RPMI7951 (cell line): ENCODE results near the gene ELF3. TPM values are rescaled to one million over a fixed set of nuclear protein-coding genes. Genes with fewer than 3 reads are reported as not detected.
A peak's percentile ranks its signal among the peaks of the same experiment; 100 is the strongest.
"Not testable (repeated sequence)": the region's sequence is repeated elsewhere in the genome, so short reads cannot be mapped to it uniquely, and the experiment has no call there.

Experiments used
- DNase-seq: peaks from one replicate; pipeline ENCODE4 v3.0.0-alpha.2; 2012; ENCODE audit warnings: low read depth
- total RNA-seq: library from RNA; depleted of rRNA; stranded (reverse); fragments of >200 nt; shearing (Covaris generic); gene quantifications from 2 replicates; pipeline ENCODE4 v1.2.3, GENCODE V29; 2014; rRNA removed

The ELF3 gene
- not detected in 2 replicates for total RNA-seq

- no peak for DNase-seq
These were observed at the start of gene ELF3 for GRCh38 chr1:202010180-202011015. ELF3 (plus strand) TSS chr1:202010587; CDS start chr1:202011137, 550 bp downstream.

DNA sequence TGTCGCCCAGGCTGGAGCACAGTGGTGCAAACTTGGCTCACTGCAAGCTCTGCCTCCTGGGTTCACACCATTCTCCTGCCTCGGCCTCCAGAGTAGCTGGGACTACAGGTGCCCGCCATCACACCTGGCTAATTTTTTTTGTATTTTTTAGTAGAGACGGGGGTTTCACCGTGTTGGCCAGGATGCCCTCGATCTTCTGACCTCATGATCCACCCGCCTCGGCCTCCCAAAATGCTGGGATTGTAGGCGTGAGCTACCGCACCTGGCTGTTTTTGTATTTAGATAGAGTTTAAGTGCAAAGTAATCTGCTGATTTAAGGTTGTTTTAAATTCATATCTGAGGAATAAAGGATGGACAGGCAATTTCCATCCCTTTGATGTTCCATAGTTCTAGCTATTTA, 48.0 kb upstream of the ELF3 start:
- not testable (repeated sequence) for DNase-seq

GRCh38 chr1:201964261-201964660, 46.1 kb upstream of the ELF3 start:
- DNase-seq = no peak

- no peak for DNase-seq
These were observed 44.2 kb upstream of the ELF3 start for GRCh38 chr1:201966171-201966570.

GRCh38 chr1:201968202-201968925, 42.0 kb upstream of the ELF3 start:
- no peak for DNase-seq

GRCh38 chr1:201970334-201971159, 39.8 kb upstream of the ELF3 start:
- peak; percentile 13 for DNase-seq

DNA sequence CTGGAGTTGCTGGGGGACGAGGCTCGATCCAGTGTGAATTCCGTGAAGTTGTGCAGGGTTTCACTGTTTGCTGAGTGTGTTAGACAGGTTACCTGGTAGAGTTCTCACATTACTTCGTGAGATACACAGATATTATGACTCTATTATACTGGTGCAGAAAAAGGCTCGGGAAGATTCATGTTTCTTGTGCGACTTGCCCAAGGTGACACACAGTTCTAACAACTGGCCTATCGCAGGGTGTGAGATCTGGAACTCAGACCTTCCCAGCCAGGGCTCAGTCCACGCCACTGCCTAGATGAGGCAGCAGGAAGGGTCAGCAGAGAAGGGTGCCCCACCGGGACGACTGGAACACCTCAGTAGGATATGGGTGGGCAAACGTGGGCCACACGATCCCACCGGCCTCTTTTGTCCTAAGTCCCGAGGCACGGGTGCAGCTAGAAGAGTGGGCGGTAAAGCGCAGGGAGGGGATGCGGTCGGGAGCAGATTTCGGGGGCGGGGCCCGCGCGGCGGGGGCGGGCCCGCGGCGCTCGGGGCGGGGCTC, 28.2 kb upstream of the ELF3 start:
- no peak for DNase-seq

DNA sequence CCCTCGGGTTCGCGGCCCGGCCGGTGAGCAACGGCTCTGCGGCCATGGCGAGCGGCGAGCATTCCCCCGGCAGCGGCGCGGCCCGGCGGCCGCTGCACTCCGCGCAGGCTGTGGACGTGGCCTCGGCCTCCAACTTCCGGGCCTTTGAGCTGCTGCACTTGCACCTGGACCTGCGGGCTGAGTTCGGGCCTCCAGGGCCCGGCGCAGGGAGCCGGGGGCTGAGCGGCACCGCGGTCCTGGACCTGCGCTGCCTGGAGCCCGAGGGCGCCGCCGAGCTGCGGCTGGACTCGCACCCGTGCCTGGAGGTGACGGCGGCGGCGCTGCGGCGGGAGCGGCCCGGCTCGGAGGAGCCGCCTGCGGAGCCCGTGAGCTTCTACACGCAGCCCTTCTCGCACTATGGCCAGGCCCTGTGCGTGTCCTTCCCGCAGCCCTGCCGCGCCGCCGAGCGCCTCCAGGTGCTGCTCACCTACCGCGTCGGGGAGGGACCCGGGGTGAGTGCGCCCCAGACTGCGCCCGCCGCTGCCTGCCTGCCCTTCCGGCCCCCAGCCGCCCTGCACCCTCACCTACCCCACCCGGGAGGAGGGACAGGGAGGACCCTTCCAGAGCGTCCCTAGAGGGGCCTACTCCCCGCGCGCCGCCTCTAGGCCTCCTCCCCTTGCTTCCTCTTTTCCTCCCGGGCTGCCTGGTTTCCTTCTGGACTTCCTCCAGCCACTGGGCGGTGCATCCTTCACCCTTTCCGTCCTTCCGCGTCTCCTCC, 27.6 kb upstream of the ELF3 start, which contains the start of gene RNPEP:
Gene RNPEP, plus strand, starts transcription at position 26 of the 757 bp plus-strand sequence. Its CDS starts 19 bp downstream, at position 45.
- DNase-seq = peak; percentile 84

DNA sequence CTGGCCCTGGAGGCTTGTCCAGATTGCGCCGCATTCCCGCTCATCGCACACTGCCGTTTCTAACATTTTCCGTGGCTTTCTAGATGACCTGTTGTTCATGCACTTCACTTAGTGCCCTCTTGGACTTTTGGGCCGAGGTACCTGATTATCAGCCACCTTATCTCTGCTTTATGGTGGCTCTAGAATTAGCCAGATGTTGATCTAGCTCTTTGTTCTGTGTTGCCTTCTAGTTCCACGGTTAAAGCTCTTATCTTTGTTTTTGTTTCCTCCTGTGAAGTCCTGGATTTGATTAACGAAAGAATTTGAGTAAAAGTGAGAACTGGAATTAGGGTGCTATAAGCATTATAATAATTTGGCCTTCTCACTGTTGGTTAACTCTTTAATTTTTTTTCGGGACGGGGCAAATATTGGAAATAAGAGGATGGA, 27.0 kb upstream of the ELF3 start:
- DNase-seq = no peak

DNA sequence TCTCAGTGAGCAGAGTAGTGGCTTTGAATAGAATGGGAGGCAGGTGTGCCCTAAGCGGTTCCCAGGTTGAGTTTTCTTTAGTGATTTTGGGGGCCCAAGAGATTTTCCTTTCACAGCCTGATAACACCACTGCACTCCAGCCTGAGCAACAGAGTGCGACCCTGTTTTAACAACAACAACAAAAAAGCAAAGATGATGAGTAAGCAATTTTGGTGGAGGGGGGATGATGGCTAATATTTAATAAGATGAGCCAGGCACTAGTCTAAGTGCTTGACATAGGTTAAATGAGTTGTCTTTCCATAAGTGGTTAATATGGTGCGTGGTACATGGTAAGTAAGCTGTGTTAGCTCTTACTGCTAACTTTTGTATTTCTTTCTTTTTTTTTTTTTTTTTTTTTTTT, 25.9 kb upstream of the ELF3 start:
- no peak for DNase-seq

GRCh38 chr1:201985355-201985754, 25.0 kb upstream of the ELF3 start:
- DNase-seq = no peak

GRCh38 chr1:201988601-201989000, 21.8 kb upstream of the ELF3 start:
- DNase-seq = no peak

DNA sequence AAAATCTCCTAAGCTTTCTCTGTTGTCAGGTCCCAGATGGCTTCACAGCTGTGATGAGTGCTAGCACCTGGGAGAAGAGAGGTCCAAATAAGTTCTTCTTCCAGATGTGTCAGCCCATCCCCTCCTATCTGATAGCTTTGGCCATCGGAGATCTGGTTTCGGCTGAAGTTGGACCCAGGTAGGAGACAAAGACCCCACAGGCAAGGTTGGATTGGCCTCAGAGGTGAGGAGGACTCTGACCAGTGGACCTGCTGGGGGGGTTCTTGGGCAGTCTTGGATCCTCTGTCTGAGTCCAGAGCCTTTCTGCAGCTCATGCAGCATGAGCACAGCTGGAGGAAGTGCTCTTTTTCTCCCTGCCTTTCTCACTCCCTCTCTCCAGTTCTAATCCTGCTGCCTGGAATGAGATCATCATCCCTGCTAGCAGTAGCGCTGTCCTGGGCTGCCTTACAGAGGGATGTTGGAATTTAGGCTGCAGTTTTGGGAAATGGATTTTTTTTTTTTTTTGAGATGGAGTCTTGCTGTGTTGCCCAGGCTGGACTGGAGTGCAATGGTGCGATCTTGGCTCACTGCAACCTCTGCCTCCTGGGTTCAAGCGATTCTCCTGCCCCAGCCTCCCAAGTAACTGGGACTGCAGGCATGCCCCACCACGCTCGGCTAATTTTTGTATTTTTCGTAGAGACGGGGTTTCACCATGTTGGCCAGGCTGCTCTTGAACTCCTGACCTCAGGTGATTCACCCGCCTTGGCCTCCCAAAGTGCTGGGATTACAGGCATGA, 20.8 kb upstream of the ELF3 start:
- DNase-seq = no peak

DNA sequence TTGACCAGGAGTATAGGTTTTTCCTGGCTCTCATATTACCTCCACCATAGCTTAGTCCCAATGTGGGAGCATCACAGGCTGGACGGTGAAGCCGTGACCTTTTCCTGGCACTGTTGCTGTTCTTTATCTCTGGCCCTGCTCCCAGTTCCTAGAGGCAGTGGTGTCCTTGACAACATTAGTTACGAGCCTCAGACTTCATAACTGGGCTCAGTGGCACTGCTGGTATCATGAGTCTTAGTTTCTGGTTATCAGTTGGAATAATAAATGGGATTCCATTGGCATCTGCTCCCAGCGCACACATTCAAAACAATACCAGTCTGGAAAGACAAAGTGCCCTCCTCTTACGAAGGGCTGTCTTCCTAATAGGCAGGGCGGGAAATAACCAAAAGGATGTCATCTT, 20.0 kb upstream of the ELF3 start:
- DNase-seq = no peak

- peak; percentile 39 for DNase-seq
These were observed 10.7 kb upstream of the ELF3 start for GRCh38 chr1:201999625-202000238.

- DNase-seq = no peak
These were observed 7.9 kb upstream of the ELF3 start for GRCh38 chr1:202002507-202002906.

GRCh38 chr1:202004711-202005110, 5.7 kb upstream of the ELF3 start:
- DNase-seq = no peak

GRCh38 chr1:202005958-202006357, 4.4 kb upstream of the ELF3 start:
- DNase-seq = peak; percentile 11

DNA sequence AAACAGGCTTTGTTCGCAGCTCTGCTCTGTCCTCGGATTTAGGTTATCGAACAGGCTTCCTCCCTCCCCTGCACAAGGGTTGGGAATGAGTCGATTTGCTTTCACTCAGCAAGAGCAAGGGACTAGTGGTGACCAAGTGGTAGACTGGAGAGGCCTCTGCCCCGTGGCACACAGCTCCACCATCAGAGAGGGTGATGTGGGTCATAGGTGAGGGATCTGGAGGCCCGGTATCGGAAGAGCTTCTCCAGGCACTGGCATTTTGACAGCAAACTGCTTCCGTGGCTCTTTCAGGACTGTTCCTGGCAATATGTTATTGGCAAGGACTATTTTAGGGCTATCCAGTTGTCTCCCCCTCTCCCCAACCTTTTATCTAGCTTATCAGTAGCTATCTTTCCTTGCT, 3.1 kb upstream of the ELF3 start:
- DNase-seq = no peak
